H1 (cell line): ENCODE data around the gene HTATIP2.
"Not testable (repeated sequence)": the region's sequence is repeated elsewhere in the genome, so short reads cannot be mapped to it uniquely, and the experiment has no call there.

Experiments used
- CTCF ChIP-seq, 3 experiments: IDR thresholded peaks; 1 replicate in 2 of 3; 2 replicates in 1 of 3; pipeline versions ENCODE4 v1.5.1 to v1.6.1; 2011; ENCODE audit warnings: low read length in 3 of 3, mild to moderate bottlenecking in 3 of 3, inconsistent platforms in 2 of 3, low read depth in 1 of 3, moderate library complexity in 1 of 3; ENCODE audit not compliant: insufficient read depth in 1 of 3; ENCODE audit errors: control extremely low read depth in 1 of 3
- JUND ChIP-seq: IDR thresholded peaks from 2 replicates; pipeline ENCODE4 v1.6.1; 2011; ENCODE audit warnings: mild to moderate bottlenecking, improper control_type of control experiment, low read length
- KDM1A ChIP-seq: fragments of 200-600, 300-600 bp; sonication (generic); IDR thresholded peaks from 2 replicates; pipeline ENCODE4 v1.7.1; 2016; ENCODE audit warnings: mild to moderate bottlenecking, low read length, borderline replicate concordance
- MAFK ChIP-seq: IDR thresholded peaks from 2 replicates; pipeline ENCODE4 v1.6.1; 2012; ENCODE audit warnings: low read depth, mild to moderate bottlenecking, improper control_type of control experiment, low read length
- POLR2A ChIP-seq, 2 experiments: IDR thresholded peaks; 1 replicate in 1 of 2; 2 replicates in 1 of 2; pipeline ENCODE4 v1.6.1; 2011; ENCODE audit warnings: low read depth in 2 of 2, low read length in 2 of 2, mild to moderate bottlenecking in 2 of 2; ENCODE audit errors: control extremely low read depth in 1 of 2
- USF2 ChIP-seq: IDR thresholded peaks from 2 replicates; pipeline ENCODE4 v1.6.1; 2011; ENCODE audit warnings: low read length, improper control_type of control experiment

GRCh38 chr11:20385996-20386395, 22.5 kb downstream of the HTATIP2 start:
- not testable (repeated sequence) for TF ChIP-seq KDM1A; CTCF (IDR thresholded peaks at IDR 0.05; ENCODE audit: control extremely low read depth in 1 of 3, insufficient read depth in 1 of 3, low read depth in 1 of 3, low read length in 3 of 3); USF2; POLR2A (IDR thresholded peaks at IDR 0.05; ENCODE audit: control extremely low read depth in 1 of 2, low read depth in 2 of 2, low read length in 2 of 2); MAFK; JUND
